HepG2 (cell line): ENCODE results near the gene TMEM86B. TPM values are rescaled to one million over a fixed set of nuclear protein-coding genes. Genes with fewer than 3 reads are reported as not detected.

Experiments used
- CBFB ChIP-seq: sonication (generic); formaldehyde crosslinking; IDR thresholded peaks from 2 replicates; pipeline ENCODE4 v1.4.0; 2020; ENCODE audit warnings: missing genetic modification reagents
- CENPX ChIP-seq: sonication (generic); formaldehyde crosslinking; IDR thresholded peaks from 2 replicates; pipeline ENCODE4 v1.9.0; 2021; ENCODE audit warnings: mild to moderate bottlenecking, missing genetic modification reagents, moderate library complexity
- JDP2 ChIP-seq: sonication (generic); formaldehyde crosslinking; IDR thresholded peaks from 2 replicates; pipeline ENCODE4 v1.8.1; 2022; ENCODE audit warnings: missing genetic modification reagents, borderline replicate concordance
- NFIC ChIP-seq: IDR thresholded peaks from 2 replicates; pipeline ENCODE4 v1.6.1; 2012; ENCODE audit warnings: mild to moderate bottlenecking, low read length, inconsistent platforms
- POLR2AphosphoS2 ChIP-seq: IDR thresholded peaks from 2 replicates; pipeline ENCODE4 v1.6.1; 2011; ENCODE audit warnings: low read depth, low read length, improper control_type of control experiment
- XBP1 ChIP-seq: sonication (generic); formaldehyde crosslinking; IDR thresholded peaks from 2 replicates; pipeline ENCODE4 v1.5.0; 2020; ENCODE audit warnings: missing genetic modification reagents
- ZNF460 ChIP-seq: sonication (generic); formaldehyde crosslinking; IDR thresholded peaks from 2 replicates; pipeline ENCODE4 v1.5.1; 2020; ENCODE audit warnings: missing genetic modification reagents, mild to moderate bottlenecking, borderline replicate concordance
- ZNF552 ChIP-seq: sonication (generic); formaldehyde crosslinking; IDR thresholded peaks from 2 replicates; pipeline ENCODE4 v1.9.0; 2022; ENCODE audit warnings: missing genetic modification reagents, mild to moderate bottlenecking, borderline replicate concordance
- ZNF674 ChIP-seq: sonication (generic); formaldehyde crosslinking; IDR thresholded peaks from 2 replicates; pipeline ENCODE4 v1.5.0; 2020; ENCODE audit warnings: low read depth, mild to moderate bottlenecking, missing genetic modification reagents
- ZNF747 ChIP-seq: sonication (generic); formaldehyde crosslinking; IDR thresholded peaks from 2 replicates; pipeline ENCODE4 v1.8.1; 2023; ENCODE audit warnings: missing genetic modification reagents, mild to moderate bottlenecking, borderline replicate concordance
- polyA plus RNA-seq, 8 experiments: library from polyadenylated mRNA; depleted of rRNA in 3 of 8; stranded (reverse) in 7 of 8; unstranded in 1 of 8; fragments of >200 nt; fragmentation: Illumina TruSeq in 4 of 8; extraction: Trizol in 4 of 8; gene quantifications; 2 replicates each; pipeline versions ENCODE4 v1.2.1 to v1.2.3, GENCODE V29; 2011 to 2016; ENCODE audit warnings: low read depth in 4 of 8, missing spikeins in 1 of 8, mixed read lengths in 1 of 8; ENCODE audit not compliant: insufficient read depth in 1 of 8
- total RNA-seq, 5 experiments: library from RNA; depleted of rRNA; stranded (reverse); fragments of >200 nt; fragmentation: Illumina TruSeq; extraction: Trizol; gene quantifications; 2 replicates each; pipeline ENCODE4 v1.2.3, GENCODE V29; 2016; ENCODE audit warnings: low read depth in 1 of 5
- TF ChIP-seq, protein P1 (sequence below): sonication (generic); formaldehyde crosslinking; IDR thresholded peaks from 2 replicates; pipeline ENCODE4 v1.4.0; 2020; ENCODE audit warnings: mild to moderate bottlenecking, missing genetic modification reagents, borderline replicate concordance
- TF ChIP-seq, protein P2 (sequence below): sonication (generic); formaldehyde crosslinking; IDR thresholded peaks from 2 replicates; pipeline ENCODE4 v1.5.1; 2020; ENCODE audit warnings: mild to moderate bottlenecking, missing genetic modification reagents, moderate library complexity
- TF ChIP-seq, protein P3 (sequence below): sonication (generic); formaldehyde crosslinking; IDR thresholded peaks from 2 replicates; pipeline ENCODE4 v1.4.0; 2020; ENCODE audit warnings: mild to moderate bottlenecking, missing genetic modification reagents
- TF ChIP-seq, protein P4 (sequence below): sonication (generic); formaldehyde crosslinking; IDR thresholded peaks from 2 replicates; pipeline ENCODE4 v1.5.1; 2020; ENCODE audit warnings: missing genetic modification reagents, mild to moderate bottlenecking, borderline replicate concordance
- TF ChIP-seq, protein P5 (sequence below): sonication (generic); formaldehyde crosslinking; IDR thresholded peaks from 2 replicates; pipeline ENCODE4 v1.5.0; 2020; ENCODE audit warnings: missing genetic modification reagents
- TF ChIP-seq, protein P6 (sequence below): sonication (generic); formaldehyde crosslinking; IDR thresholded peaks from 2 replicates; pipeline ENCODE4 v1.8.0; 2023; ENCODE audit warnings: mild to moderate bottlenecking, missing genetic modification reagents

The TMEM86B gene
- total and polyA plus RNA-seq, 2 of the 13 experiments (the other 11 are each of a cell fraction or from before 2014, with no cell fraction given), result 7.7 to 9.6 TPM

DNA sequence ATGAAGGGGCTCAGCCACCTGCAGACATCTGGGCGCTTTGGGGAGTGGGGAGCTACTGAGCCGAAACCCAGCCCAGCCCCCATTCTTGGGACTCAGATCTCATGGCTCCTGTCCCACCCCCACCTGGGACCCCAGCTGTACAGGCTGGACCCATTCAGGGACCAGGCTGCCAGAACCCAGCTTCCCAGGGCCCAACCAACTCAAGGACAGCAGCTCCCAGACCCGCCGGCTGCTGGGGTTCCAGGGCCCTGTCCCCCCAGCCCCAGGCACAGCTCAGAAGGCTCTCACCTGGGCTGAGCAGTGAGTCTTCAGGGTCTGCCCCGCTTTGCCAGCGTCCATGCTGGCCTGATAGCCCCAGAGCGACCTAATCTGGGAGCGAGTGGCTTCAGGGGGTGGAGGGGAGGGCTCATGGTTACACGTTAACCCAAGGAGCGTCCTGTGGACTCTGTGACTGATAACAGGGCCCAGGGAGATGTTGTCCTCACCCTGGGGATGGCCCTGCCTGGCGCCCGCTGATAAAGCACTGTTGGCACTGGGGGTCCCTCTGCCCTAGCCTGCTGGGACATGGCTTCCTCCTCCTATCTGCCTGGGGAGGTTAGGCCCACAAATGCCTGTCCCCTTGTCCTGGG is at the start of gene TMEM86B (continued):
- TF ChIP-seq, protein P1, sequence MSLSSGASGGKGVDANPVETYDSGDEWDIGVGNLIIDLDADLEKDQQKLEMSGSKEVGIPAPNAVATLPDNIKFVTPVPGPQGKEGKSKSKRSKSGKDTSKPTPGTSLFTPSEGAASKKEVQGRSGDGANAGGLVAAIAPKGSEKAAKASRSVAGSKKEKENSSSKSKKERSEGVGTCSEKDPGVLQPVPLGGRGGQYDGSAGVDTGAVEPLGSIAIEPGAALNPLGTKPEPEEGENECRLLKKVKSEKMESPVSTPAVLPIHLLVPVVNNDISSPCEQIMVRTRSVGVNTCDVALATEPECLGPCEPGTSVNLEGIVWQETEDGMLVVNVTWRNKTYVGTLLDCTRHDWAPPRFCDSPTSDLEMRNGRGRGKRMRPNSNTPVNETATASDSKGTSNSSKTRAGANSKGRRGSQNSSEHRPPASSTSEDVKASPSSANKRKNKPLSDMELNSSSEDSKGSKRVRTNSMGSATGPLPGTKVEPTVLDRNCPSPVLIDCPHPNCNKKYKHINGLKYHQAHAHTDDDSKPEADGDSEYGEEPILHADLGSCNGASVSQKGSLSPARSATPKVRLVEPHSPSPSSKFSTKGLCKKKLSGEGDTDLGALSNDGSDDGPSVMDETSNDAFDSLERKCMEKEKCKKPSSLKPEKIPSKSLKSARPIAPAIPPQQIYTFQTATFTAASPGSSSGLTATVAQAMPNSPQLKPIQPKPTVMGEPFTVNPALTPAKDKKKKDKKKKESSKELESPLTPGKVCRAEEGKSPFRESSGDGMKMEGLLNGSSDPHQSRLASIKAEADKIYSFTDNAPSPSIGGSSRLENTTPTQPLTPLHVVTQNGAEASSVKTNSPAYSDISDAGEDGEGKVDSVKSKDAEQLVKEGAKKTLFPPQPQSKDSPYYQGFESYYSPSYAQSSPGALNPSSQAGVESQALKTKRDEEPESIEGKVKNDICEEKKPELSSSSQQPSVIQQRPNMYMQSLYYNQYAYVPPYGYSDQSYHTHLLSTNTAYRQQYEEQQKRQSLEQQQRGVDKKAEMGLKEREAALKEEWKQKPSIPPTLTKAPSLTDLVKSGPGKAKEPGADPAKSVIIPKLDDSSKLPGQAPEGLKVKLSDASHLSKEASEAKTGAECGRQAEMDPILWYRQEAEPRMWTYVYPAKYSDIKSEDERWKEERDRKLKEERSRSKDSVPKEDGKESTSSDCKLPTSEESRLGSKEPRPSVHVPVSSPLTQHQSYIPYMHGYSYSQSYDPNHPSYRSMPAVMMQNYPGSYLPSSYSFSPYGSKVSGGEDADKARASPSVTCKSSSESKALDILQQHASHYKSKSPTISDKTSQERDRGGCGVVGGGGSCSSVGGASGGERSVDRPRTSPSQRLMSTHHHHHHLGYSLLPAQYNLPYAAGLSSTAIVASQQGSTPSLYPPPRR (CRISPR knock-in tag), result peak; percentile 62; the same call in 1 of the 2 replicates
- TF ChIP-seq XBP1 (CRISPR knock-in tag), result no peak
- TF ChIP-seq ZNF552, result no peak
- no peak for TF ChIP-seq NFIC
- TF ChIP-seq JDP2 (CRISPR knock-in tag), result no peak
- no peak for TF ChIP-seq CBFB (CRISPR knock-in tag)
- TF ChIP-seq, protein P2, sequence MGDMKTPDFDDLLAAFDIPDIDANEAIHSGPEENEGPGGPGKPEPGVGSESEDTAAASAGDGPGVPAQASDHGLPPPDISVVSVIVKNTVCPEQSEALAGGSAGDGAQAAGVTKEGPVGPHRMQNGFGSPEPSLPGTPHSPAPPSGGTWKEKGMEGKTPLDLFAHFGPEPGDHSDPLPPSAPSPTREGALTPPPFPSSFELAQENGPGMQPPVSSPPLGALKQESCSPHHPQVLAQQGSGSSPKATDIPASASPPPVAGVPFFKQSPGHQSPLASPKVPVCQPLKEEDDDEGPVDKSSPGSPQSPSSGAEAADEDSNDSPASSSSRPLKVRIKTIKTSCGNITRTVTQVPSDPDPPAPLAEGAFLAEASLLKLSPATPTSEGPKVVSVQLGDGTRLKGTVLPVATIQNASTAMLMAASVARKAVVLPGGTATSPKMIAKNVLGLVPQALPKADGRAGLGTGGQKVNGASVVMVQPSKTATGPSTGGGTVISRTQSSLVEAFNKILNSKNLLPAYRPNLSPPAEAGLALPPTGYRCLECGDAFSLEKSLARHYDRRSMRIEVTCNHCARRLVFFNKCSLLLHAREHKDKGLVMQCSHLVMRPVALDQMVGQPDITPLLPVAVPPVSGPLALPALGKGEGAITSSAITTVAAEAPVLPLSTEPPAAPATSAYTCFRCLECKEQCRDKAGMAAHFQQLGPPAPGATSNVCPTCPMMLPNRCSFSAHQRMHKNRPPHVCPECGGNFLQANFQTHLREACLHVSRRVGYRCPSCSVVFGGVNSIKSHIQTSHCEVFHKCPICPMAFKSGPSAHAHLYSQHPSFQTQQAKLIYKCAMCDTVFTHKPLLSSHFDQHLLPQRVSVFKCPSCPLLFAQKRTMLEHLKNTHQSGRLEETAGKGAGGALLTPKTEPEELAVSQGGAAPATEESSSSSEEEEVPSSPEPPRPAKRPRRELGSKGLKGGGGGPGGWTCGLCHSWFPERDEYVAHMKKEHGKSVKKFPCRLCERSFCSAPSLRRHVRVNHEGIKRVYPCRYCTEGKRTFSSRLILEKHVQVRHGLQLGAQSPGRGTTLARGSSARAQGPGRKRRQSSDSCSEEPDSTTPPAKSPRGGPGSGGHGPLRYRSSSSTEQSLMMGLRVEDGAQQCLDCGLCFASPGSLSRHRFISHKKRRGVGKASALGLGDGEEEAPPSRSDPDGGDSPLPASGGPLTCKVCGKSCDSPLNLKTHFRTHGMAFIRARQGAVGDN, result peak; percentile 77
- TF ChIP-seq, protein P3, sequence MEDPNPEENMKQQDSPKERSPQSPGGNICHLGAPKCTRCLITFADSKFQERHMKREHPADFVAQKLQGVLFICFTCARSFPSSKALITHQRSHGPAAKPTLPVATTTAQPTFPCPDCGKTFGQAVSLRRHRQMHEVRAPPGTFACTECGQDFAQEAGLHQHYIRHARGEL, result no peak
- TF ChIP-seq, protein P4, sequence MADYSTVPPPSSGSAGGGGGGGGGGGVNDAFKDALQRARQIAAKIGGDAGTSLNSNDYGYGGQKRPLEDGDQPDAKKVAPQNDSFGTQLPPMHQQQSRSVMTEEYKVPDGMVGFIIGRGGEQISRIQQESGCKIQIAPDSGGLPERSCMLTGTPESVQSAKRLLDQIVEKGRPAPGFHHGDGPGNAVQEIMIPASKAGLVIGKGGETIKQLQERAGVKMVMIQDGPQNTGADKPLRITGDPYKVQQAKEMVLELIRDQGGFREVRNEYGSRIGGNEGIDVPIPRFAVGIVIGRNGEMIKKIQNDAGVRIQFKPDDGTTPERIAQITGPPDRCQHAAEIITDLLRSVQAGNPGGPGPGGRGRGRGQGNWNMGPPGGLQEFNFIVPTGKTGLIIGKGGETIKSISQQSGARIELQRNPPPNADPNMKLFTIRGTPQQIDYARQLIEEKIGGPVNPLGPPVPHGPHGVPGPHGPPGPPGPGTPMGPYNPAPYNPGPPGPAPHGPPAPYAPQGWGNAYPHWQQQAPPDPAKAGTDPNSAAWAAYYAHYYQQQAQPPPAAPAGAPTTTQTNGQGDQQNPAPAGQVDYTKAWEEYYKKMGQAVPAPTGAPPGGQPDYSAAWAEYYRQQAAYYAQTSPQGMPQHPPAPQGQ (CRISPR knock-in tag), result peak; percentile 61; the same call in 1 of the 2 replicates
- no peak for TF ChIP-seq ZNF460 (CRISPR knock-in tag)
- TF ChIP-seq, protein P5, sequence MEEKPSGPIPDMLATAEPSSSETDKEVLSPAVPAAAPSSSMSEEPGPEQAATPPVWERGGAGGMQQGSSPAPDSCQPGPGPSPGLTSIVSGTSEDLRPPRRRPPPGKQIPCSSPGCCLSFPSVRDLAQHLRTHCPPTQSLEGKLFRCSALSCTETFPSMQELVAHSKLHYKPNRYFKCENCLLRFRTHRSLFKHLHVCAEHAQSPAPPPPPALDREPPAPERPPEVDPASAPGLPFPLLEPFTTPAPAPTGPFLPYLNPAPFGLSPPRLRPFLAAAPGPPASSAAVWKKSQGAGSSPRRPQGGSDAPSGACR (CRISPR knock-in tag), result peak; percentile 85
- TF ChIP-seq ZNF674 (CRISPR knock-in tag), result no peak
- no peak for TF ChIP-seq CENPX (CRISPR knock-in tag)
- TF ChIP-seq ZNF747, result no peak
- no peak; the same call in none of the 2 replicates for TF ChIP-seq POLR2AphosphoS2
- TF ChIP-seq, protein P6, sequence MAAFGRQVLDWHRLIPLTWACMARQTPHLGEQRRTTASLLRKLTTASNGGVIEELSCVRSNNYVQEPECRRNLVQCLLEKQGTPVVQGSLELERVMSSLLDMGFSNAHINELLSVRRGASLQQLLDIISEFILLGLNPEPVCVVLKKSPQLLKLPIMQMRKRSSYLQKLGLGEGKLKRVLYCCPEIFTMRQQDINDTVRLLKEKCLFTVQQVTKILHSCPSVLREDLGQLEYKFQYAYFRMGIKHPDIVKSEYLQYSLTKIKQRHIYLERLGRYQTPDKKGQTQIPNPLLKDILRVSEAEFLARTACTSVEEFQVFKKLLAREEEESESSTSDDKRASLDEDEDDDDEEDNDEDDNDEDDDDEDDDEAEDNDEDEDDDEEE (CRISPR knock-in tag), result no peak
